Kidney glomerular epithelial cell (primary cell): Measurements from ENCODE around the gene TTC29.
"Not testable (repeated sequence)": the region's sequence is repeated elsewhere in the genome, so short reads cannot be mapped to it uniquely, and the experiment has no call there.

ENCODE experiments used
- DNase-seq: peaks from one replicate; lab custom pipeline; 2025; lab: John Stamatoyannopoulos, UW

The TTC29 gene

DNA sequence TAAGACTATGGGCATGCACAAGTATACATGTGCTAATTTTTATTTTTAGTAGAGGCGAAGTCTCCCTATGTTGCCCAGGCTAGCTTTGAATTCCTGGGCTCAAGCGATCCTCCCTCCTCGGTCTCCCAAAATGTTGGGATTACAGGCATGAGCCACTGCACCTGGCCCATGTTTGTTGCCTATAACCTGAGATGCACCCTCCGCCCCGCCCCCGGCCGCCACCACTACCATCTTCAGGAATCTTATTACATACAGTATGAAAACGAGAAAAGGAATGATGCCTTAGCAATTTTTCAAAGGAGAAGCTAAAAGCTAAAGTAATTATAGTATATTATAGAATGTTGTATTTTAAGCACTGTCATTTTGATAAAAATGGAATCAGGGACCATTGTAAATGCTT is 245.8 kb downstream of the TTC29 start:
- no peak for DNase-seq

DNA sequence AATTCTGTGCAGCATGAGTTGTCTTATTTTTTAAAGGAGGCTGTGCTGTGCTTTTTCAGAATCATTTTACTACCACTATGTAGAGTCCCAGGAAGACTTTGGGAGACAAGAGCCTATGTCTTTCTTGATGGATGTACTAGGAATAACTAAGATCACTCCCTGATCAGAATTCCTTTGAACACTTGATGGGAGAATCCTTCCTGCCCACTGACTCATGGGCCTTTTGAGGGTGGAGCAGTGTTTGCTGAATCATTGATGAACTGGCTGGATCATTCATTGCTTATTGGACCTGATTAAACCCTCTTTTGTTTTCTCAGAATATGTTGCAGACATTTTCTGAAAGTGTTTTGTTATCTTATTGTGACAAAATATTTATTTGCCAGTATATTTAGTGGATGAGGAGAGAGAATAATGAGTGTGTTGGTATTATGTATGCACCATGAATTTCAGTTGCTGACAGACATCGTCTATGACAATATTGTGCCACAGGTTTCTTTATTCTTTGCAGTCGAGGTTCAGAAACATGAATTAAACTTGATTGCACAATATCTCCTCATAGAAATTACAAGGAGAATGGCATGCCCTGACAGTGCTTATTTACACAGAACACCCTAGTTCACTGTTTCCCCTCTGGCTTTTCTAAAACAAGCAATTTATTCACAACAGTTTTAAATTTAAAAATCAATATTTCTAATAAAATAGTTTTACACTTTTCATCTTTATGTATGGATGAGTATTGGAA is 270.7 kb downstream of the TTC29 start:
- no peak for DNase-seq

DNA sequence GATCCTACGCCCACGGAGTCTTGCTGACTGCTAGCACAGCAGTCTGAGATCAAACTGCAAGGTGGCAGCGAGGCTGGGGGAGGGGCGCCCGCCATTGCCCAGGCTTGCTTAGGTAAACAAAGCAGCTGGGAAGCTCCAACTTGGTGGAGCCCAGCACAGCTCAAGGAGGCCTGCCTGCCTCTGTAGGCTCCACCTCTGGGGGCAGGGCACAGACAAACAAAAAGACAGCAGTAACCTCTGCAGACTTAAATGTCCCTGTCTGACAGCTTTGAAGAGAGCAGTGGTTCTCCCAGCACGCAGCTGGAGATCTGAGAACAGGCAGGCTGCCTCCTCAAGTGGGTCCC is 281.7 kb downstream of the TTC29 start:
- not testable (repeated sequence) for DNase-seq

DNA sequence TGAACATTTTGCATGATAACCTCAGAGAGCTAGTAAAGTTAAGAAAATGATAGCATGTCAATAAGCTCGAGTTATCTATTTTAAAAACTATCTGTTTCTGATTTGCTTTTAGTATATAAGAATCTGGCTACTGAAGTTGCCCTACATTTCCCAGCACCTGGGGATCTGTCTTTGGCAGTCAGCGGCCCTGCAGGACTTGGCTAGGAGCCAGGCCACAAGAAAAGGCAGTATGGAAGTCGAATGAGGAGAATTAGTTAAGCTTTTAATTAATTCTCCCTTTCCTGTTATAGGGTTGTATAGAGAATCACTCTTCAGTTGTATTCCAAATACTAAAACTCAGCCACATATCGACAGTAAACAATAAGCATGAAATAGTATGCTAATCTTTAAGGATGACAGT is 284.3 kb downstream of the TTC29 start:
- no peak for DNase-seq
